Neural crest cell (in vitro differentiated cells): ENCODE data around the gene NDUFS8. TPM values are rescaled to one million over a fixed set of nuclear protein-coding genes. Genes with fewer than 3 reads are reported as not detected.
A peak's percentile ranks its signal among the peaks of the same experiment; 100 is the strongest.

Source experiments
- DNase-seq: peaks from one replicate; pipeline ENCODE4 v3.0.0; 2021; ENCODE audit warnings: low read depth, mixed read lengths, low spot score
- H3K27ac Mint-ChIP-seq: one replicate; pipeline ENCODE4 v1.8.0; 2021; ENCODE audit warnings: mild to moderate bottlenecking, mixed read lengths; ENCODE audit not compliant: unreplicated experiment
- H3K27me3 Mint-ChIP-seq: 2 replicates; pipeline ENCODE4 v1.8.0; 2021; ENCODE audit warnings: low read depth, mild to moderate bottlenecking, mixed read lengths
- H3K36me3 Mint-ChIP-seq: 2 replicates; pipeline ENCODE4 v1.8.0; 2021; ENCODE audit warnings: low read depth, mild to moderate bottlenecking, mixed read lengths
- H3K4me1 Mint-ChIP-seq: 2 replicates; pipeline ENCODE4 v1.8.0; 2021; ENCODE audit warnings: mixed read lengths
- H3K4me3 Mint-ChIP-seq: one replicate; pipeline ENCODE4 v1.8.0; 2021; ENCODE audit warnings: mild to moderate bottlenecking, mixed read lengths
- H3K9me3 Mint-ChIP-seq: 2 replicates; pipeline ENCODE4 v1.8.0; 2021; ENCODE audit warnings: mixed read lengths
- total RNA-seq: library from RNA; stranded (reverse); gene quantifications from 2 replicates; pipeline ENCODE4 v1.2.1, GENCODE V29; 2021
- TF ChIP-seq, protein P1 (sequence below): fragments of 200-600 bp; sonication (generic); conservative IDR thresholded peaks from 2 replicates; pipeline ENCODE4 v1.5.0; 2021; ENCODE audit warnings: antibody characterized with exemption, mild to moderate bottlenecking

The NDUFS8 gene
- total RNA-seq, 1 donor from 2014 or later: 150 TPM

DNA sequence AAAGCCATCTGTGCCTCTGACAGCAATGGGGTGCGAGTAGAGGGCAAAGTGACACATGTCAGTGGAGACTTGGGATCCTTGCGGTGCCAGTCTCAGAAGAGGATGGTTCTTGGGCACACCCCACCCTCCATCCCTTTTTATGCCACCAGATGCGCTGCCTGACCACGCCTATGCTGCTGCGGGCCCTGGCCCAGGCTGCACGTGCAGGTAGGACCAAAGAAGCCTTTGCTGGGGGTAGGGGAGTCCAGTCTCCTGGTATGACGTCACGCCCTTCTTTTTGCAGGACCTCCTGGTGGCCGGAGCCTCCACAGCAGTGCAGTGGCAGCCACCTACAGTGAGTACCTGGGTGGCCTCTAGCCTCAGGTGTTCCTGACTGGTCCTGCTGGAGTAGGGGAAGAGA, 1.5 kb downstream of the NDUFS8 start:
- H3K27me3 Mint-ChIP-seq: no peaks in the 10 kb centered on the region
- H3K36me3 Mint-ChIP-seq: no peaks in the 10 kb centered on the region
- H3K4me1 Mint-ChIP-seq: peaks cover 27% of the 10 kb centered on the region
- no peaks in the 10 kb centered on the region for H3K9me3 Mint-ChIP-seq
- H3K27ac Mint-ChIP-seq: no peak overlapping the region
- TF ChIP-seq, protein P1, sequence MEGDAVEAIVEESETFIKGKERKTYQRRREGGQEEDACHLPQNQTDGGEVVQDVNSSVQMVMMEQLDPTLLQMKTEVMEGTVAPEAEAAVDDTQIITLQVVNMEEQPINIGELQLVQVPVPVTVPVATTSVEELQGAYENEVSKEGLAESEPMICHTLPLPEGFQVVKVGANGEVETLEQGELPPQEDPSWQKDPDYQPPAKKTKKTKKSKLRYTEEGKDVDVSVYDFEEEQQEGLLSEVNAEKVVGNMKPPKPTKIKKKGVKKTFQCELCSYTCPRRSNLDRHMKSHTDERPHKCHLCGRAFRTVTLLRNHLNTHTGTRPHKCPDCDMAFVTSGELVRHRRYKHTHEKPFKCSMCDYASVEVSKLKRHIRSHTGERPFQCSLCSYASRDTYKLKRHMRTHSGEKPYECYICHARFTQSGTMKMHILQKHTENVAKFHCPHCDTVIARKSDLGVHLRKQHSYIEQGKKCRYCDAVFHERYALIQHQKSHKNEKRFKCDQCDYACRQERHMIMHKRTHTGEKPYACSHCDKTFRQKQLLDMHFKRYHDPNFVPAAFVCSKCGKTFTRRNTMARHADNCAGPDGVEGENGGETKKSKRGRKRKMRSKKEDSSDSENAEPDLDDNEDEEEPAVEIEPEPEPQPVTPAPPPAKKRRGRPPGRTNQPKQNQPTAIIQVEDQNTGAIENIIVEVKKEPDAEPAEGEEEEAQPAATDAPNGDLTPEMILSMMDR: no peak
- DNase-seq: no peak
- peak overlapping the region; percentile 92 for H3K4me3 Mint-ChIP-seq

DNA sequence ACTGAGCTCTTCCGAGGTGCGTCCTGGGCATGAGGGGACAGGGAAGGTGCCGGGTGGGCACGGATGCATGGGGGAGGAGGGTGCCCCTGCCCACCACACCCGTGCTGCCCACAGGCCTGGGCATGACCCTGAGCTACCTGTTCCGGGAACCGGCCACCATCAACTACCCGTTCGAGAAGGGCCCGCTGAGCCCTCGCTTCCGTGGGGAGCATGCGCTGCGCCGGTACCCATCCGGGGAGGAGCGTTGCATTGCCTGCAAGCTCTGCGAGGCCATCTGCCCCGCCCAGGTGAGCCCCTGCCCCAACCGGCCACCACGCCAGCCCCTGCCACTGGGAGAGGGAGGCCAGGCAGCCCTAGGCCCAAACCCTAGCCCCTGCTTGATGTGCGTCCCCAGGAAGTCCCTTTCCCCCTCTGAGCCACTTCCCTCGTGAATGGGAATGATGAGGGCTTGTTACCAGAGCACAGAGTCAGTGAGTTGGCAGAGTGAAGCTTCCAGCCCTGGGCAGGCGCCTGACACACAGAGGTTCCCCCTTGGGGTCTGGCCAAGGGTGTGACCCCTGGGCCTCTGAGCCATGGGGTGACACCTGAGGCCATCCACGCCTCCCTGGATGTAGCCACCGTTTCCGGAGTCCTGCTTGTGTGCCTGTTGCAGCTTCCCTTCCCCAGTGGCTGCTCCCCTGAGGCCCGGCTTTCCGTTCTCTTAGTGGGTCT, 2.7 kb downstream of the NDUFS8 start:
- no peaks in the 10 kb centered on the region for H3K36me3 Mint-ChIP-seq
- H3K9me3 Mint-ChIP-seq: no peaks in the 10 kb centered on the region
- no peak overlapping the region for H3K4me3 Mint-ChIP-seq
- peaks cover 27% of the 10 kb centered on the region for H3K4me1 Mint-ChIP-seq
- no peak for DNase-seq
- no peak overlapping the region for H3K27ac Mint-ChIP-seq
- H3K27me3 Mint-ChIP-seq: no peaks in the 10 kb centered on the region
- TF ChIP-seq, protein P1: no peak

DNA sequence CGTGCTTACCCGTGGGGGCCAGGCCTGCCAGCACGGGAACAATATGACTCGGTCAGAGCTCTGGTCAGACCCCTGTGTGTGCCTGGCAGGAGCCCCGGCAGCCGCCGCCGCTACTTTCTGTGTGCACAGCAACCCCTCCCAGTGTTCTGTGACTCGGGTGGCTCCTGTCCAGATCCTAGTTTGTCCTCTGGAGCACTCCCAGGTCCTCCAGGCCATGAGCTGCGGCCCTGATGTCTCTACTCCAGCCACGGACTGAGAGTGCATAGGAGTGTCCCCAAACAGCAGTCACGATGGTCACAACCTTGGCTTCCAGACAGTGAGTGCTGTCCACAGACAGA, 3.2 kb downstream of the NDUFS8 start:
- Mint-ChIP-seq H3K27ac (no peak overlapping the region), H3K36me3 (no peaks in the 10 kb centered on the region), H3K27me3 (no peaks in the 10 kb centered on the region), H3K4me1 (peaks cover 26% of the 10 kb centered on the region), H3K9me3 (no peaks in the 10 kb centered on the region), H3K4me3 (peak overlapping the region; percentile 72)
- TF ChIP-seq, protein P1: no peak
- no peak for DNase-seq

DNA sequence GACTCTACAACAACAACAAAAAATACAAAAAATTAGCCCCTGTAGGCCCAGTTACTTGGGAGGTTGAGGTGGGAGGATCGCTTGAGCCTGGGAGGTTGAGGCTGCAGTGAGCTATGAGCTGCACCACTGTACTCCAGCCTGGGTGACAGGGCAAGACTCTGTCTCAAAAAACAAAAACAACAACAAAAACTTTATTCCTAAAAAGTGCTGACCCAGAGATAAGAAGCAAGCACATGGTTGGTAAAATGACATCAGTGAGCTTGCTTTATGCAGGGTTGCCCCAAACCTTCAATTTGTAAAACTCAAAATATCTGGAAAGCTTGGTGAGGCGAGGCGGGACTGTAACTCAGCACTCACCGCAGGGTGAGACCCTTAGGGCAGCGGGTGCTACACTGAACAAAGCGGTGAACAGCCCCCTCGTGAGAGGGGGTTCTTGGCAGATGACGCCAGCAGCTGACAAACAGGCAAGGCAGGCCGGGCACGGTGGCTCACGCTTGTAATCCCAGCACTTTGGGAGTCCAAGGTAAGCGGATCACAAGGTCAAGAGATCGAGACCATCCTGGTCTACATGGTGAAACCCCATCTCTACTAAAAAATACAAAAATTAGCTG, 4.9 kb downstream of the NDUFS8 start:
- TF ChIP-seq, protein P1: no peak
- peaks cover 19% of the 10 kb centered on the region for H3K4me1 Mint-ChIP-seq

DNA sequence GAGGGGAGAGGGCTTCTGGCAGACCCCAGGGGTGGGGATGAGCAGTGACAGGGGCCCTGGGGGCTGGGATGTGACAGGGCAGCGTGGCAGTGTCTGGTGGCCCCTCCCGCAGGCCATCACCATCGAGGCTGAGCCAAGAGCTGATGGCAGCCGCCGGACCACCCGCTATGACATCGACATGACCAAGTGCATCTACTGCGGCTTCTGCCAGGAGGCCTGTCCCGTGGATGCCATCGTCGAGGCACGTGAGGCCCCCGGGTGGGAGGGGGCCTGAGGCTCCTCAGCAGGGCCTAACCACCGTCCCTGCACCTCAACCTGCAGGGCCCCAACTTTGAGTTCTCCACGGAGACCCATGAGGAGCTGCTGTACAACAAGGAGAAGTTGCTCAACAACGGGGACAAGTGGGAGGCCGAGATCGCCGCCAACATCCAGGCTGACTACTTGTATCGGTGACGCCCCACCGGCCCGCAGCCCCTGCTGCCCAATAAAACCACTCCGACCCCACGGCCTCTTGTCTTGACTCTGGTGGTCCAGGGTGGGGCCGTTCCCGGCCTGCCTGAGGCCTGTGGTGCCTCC, 5.7 kb downstream of the NDUFS8 start:
- no peak overlapping the region for H3K27ac Mint-ChIP-seq
- H3K27me3 Mint-ChIP-seq: no peaks in the 10 kb centered on the region
- TF ChIP-seq, protein P1: no peak
- H3K4me3 Mint-ChIP-seq: no peak overlapping the region
- DNase-seq: no peak
- H3K36me3 Mint-ChIP-seq: no peaks in the 10 kb centered on the region
- H3K4me1 Mint-ChIP-seq: peaks cover 12% of the 10 kb centered on the region
- H3K9me3 Mint-ChIP-seq: no peaks in the 10 kb centered on the region

More for the DNA sequence above, 4.9 kb downstream of the NDUFS8 start:
- DNase-seq: no peak
- no peaks in the 10 kb centered on the region for H3K9me3 Mint-ChIP-seq
- no peaks in the 10 kb centered on the region for H3K36me3 Mint-ChIP-seq
- no peaks in the 10 kb centered on the region for H3K27me3 Mint-ChIP-seq
- peak overlapping the region; percentile 62 for H3K27ac Mint-ChIP-seq
- peak overlapping the region; percentile 23 for H3K4me3 Mint-ChIP-seq
